K562 (cell line): ENCODE results near the gene KMT2E. TPM values are rescaled to one million over a fixed set of nuclear protein-coding genes. Genes with fewer than 3 reads are reported as not detected.

ENCODE experiments used
- ARID4B ChIP-seq: sonication (generic); formaldehyde crosslinking; IDR thresholded peaks from 2 replicates; pipeline ENCODE4 v1.8.0; 2022; ENCODE audit warnings: mild to moderate bottlenecking, missing genetic modification reagents
- ATF1 ChIP-seq, 2 experiments: fragments of 450-650 bp in 1 of 2; IDR thresholded peaks; 2 replicates each; pipeline ENCODE4 v1.6.1; 2016; ENCODE audit warnings: missing compliant biosample characterization in 1 of 2, missing genetic modification characterization in 1 of 2
- ATF2 ChIP-seq: sonication (generic); formaldehyde crosslinking; IDR thresholded peaks from 2 replicates; pipeline ENCODE4 v1.8.1; 2022; ENCODE audit warnings: missing genetic modification reagents
- CBX3 ChIP-seq, 2 experiments: IDR thresholded peaks; 1 replicate in 1 of 2; 2 replicates in 1 of 2; pipeline ENCODE4 v1.6.1; 2012; ENCODE audit warnings: inconsistent platforms in 2 of 2, low read length in 2 of 2, borderline replicate concordance in 1 of 2, control low read depth in 1 of 2
- CCNT2 ChIP-seq: IDR thresholded peaks from 2 replicates; pipeline ENCODE4 v1.6.1; 2011; ENCODE audit warnings: borderline replicate concordance, low read depth, mild to moderate bottlenecking, moderate library complexity, mixed read lengths, low read length; ENCODE audit not compliant: insufficient read length; ENCODE audit errors: extremely low read depth
- EHMT2 ChIP-seq: fragments of 450-650 bp; IDR thresholded peaks from 2 replicates; pipeline ENCODE4 v1.6.1; 2018; ENCODE audit warnings: antibody characterized with exemption
- GABPA ChIP-seq: fragments of 200-800 bp; sonication (Bioruptor generic); conservative IDR thresholded peaks from 2 replicates; pipeline ENCODE4 v1.6.1; 2016; ENCODE audit warnings: low read depth, missing genetic modification characterization, missing compliant biosample characterization
- HIVEP1 ChIP-seq: fragments of 250-450 bp; sonication (Bioruptor Pico); IDR thresholded peaks from 2 replicates; pipeline ENCODE4 v1.4.0; 2020; ENCODE audit warnings: mild to moderate bottlenecking
- KDM1A ChIP-seq, 2 experiments: fragments of 450-650 bp; IDR thresholded peaks; 2 replicates each; pipeline ENCODE4 v1.6.1; 2016; ENCODE audit warnings: mild to moderate bottlenecking in 2 of 2
- L3MBTL2 ChIP-seq: fragments of 450-650 bp; IDR thresholded peaks from 2 replicates; pipeline ENCODE4 v1.6.1; 2016; ENCODE audit warnings: mild to moderate bottlenecking, moderate library complexity
- MBD2 ChIP-seq: sonication (generic); IDR thresholded peaks from 2 replicates; pipeline ENCODE4 v1.6.1; 2016; ENCODE audit warnings: low read depth, borderline replicate concordance
- POLR2AphosphoS5 ChIP-seq: IDR thresholded peaks from 2 replicates; pipeline ENCODE4 v1.6.1; 2011; ENCODE audit warnings: mild to moderate bottlenecking, low read depth, low read length, moderate library complexity; ENCODE audit not compliant: control insufficient read depth, insufficient read depth
- POLR2B ChIP-seq: fragments of 450-650 bp; IDR thresholded peaks from 2 replicates; pipeline ENCODE4 v1.6.1; 2018; ENCODE audit warnings: low read depth; ENCODE audit not compliant: partially characterized antibody
- SAFB2 ChIP-seq: fragments of 200-400 bp; formaldehyde crosslinking; IDR thresholded peaks from 2 replicates; pipeline ENCODE4 v1.6.1; 2018; ENCODE audit warnings: borderline replicate concordance, low read length, low read depth, moderate library complexity; ENCODE audit not compliant: severe bottlenecking
- TAF9B ChIP-seq: fragments of 450-650 bp; IDR thresholded peaks from 2 replicates; pipeline ENCODE4 v1.6.1; 2018; ENCODE audit warnings: mild to moderate bottlenecking; ENCODE audit not compliant: partially characterized antibody
- TCF15 ChIP-seq: fragments of 250-450 bp; sonication (Bioruptor Pico); IDR thresholded peaks from 2 replicates; pipeline ENCODE4 v1.8.0; 2022; ENCODE audit warnings: moderate library complexity, mild to moderate bottlenecking, inconsistent platforms
- XRCC4 ChIP-seq: IDR thresholded peaks from one replicate; pipeline ENCODE4 v1.6.1; 2011; ENCODE audit not compliant: insufficient read depth, insufficient read length; ENCODE audit errors: extremely low read depth
- ZMIZ1 ChIP-seq, 2 experiments: fragments of 150-350 bp in 1 of 2; IDR thresholded peaks; 2 replicates each; pipeline ENCODE4 v1.6.1; 2012 to 2016; ENCODE audit warnings: low read depth in 2 of 2, low read length in 2 of 2, mild to moderate bottlenecking in 1 of 2, moderate library complexity in 1 of 2
- polyA plus RNA-seq, 8 experiments: library from polyadenylated mRNA; depleted of rRNA in 4 of 8; stranded (reverse) in 5 of 8; unstranded in 3 of 8; fragments of >200 nt; fragmentation: Nextera tagmentation in 2 of 8; fragmentation: Illumina TruSeq in 1 of 8; extraction: Ambion mirVana in 2 of 8; extraction: Trizol in 1 of 8; gene quantifications; 2 replicates each; pipeline versions ENCODE4 v1.2.1 to v1.2.3, GENCODE V29; 2011 to 2014; ENCODE audit warnings: inconsistent platforms in 1 of 8, missing spikeins in 1 of 8
- total RNA-seq, 7 experiments: library from RNA; depleted of rRNA in 6 of 7; stranded (reverse); fragments of >200 nt in 6 of 7; fragmentation: Illumina TruSeq in 2 of 7; extraction: Trizol in 2 of 7; gene quantifications; 2 replicates each; pipeline versions ENCODE4 v1.2.1 to v1.2.3, GENCODE V29; 2011 to 2021; ENCODE audit warnings: low replicate concordance in 1 of 7

The KMT2E gene
- total and polyA plus RNA-seq, 9 of the 15 experiments (the other 6 are each of a cell fraction or from before 2014, with no cell fraction given) = 8.9 to 55.3 (median 38.1) TPM

- TF ChIP-seq ARID4B (peak; percentile 84), KDM1A (IDR thresholded peaks at IDR 0.05) (no peak), SAFB2 (no peak), EHMT2 (no peak), POLR2AphosphoS5 (peak; percentile 79), ATF1 (CRISPR knock-in tag; IDR thresholded peaks at IDR 0.05) (no peak), ATF1 (tag; IDR thresholded peaks at IDR 0.05) (no peak), HIVEP1 (CRISPR knock-in tag) (no peak), MBD2 (peak; percentile 12; the same call in 1 of the 2 replicates), XRCC4 (no peak), POLR2B (peak; percentile 99), TCF15 (CRISPR knock-in tag) (no peak), CBX3 (IDR thresholded peaks at IDR 0.05; ENCODE audit: borderline replicate concordance in 1 of 2, low read length in 2 of 2) (no peak; a peak in 1 of 3 replicates), TAF9B (no peak), ZMIZ1 (IDR thresholded peaks at IDR 0.05; ENCODE audit: low read depth in 2 of 2, low read length in 2 of 2) (no peak), GABPA (no peak), ATF2 (CRISPR knock-in tag) (peak; percentile 2; the same call in 1 of the 2 replicates), CCNT2 (no peak), L3MBTL2 (no peak)
Observed at GRCh38 chr7:105013221-105013815, 687 bp upstream of the KMT2E start (continued).
